NCI-H1694 (cell line): Measurements from ENCODE around the gene HBE1.
"Not testable (repeated sequence)": the region's sequence is repeated elsewhere in the genome, so short reads cannot be mapped to it uniquely, and the experiment has no call there.

Source experiments
- DNase-seq: peaks from one replicate; lab custom pipeline; 2025; lab: John Stamatoyannopoulos, UW

HBE1 gene

GRCh38 chr11:5269715-5270147 lies at the start of gene HBE1:
TSS of gene HBE1 (minus strand) at chr11:5269945. CDS start at chr11:5269890, 55 bp downstream.
- no peak for DNase-seq

- DNase-seq: no peak
These were observed 47.5 kb upstream of the HBE1 start for GRCh38 chr11:5317292-5317691.

GRCh38 chr11:5313326-5314023 lies 43.7 kb upstream of the HBE1 start:
- not testable (repeated sequence) for DNase-seq

GRCh38 chr11:5310423-5310822 lies 40.7 kb upstream of the HBE1 start:
- DNase-seq: no peak

- DNase-seq: no peak
These were observed 37.7 kb upstream of the HBE1 start for GRCh38 chr11:5307256-5308019.

- no peak for DNase-seq
These were observed 34.3 kb upstream of the HBE1 start for GRCh38 chr11:5304046-5304445.

GRCh38 chr11:5303626-5304025 lies 33.9 kb upstream of the HBE1 start:
- DNase-seq: no peak

- no peak for DNase-seq
These were observed 32.1 kb upstream of the HBE1 start, which contains the start of gene OR51B4 for GRCh38 chr11:5301846-5302245. TSS of gene OR51B4 (minus strand) at chr11:5301946. CDS start at chr11:5301946, 0 bp downstream.

GRCh38 chr11:5300251-5300650 lies 30.5 kb upstream of the HBE1 start:
- no peak for DNase-seq

GRCh38 chr11:5298451-5298850 lies 28.7 kb upstream of the HBE1 start:
- DNase-seq: no peak

- DNase-seq: no peak
These were observed 28.1 kb upstream of the HBE1 start for GRCh38 chr11:5297721-5298323.

GRCh38 chr11:5294342-5294995 lies 24.7 kb upstream of the HBE1 start:
- DNase-seq: not testable (repeated sequence)

- DNase-seq: no peak
These were observed 23.3 kb upstream of the HBE1 start for GRCh38 chr11:5293028-5293427.

- no peak for DNase-seq
These were observed 21.6 kb upstream of the HBE1 start for GRCh38 chr11:5291207-5291838.

- DNase-seq: no peak
These were observed 20.4 kb upstream of the HBE1 start for GRCh38 chr11:5290106-5290505.

GRCh38 chr11:5289696-5290095 lies 20.0 kb upstream of the HBE1 start:
- no peak for DNase-seq

GRCh38 chr11:5288906-5289550 lies 19.3 kb upstream of the HBE1 start:
- no peak for DNase-seq

GRCh38 chr11:5288108-5288905 lies 18.6 kb upstream of the HBE1 start:
- no peak for DNase-seq

GRCh38 chr11:5286901-5287300 lies 17.2 kb upstream of the HBE1 start:
- DNase-seq: no peak

- no peak for DNase-seq
These were observed 16.6 kb upstream of the HBE1 start for GRCh38 chr11:5286351-5286750.
